ENCODE data around the gene PTCD2.

Gene PTCD2

DNA sequence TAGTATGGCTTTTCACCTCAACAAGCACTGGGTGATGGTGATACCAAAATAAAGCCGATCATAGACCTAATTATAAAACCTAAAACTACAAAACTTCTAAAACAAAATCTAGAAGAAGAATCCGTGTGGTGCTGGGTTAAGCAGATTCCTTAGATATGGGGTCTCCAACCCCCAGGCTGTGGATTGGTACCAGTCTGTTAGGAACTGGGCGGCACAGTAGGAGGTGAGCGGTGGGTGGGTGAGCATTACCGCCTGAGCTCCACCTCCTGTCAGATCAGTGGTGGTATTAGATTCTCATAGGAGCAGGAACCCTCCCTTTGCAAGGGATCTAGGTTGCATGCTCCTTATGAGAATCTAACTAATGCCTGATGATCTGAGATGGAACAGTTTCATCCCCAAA lies 33.4 kb upstream of the PTCD2 start:
- no peak overlapping the region for H3K4me3 ChIP-seq (ENCODE audit: control insufficient read depth, low read depth, low read length)
- DNase-seq (ENCODE audit: low read depth), result no peak
- TF ChIP-seq, protein P1, sequence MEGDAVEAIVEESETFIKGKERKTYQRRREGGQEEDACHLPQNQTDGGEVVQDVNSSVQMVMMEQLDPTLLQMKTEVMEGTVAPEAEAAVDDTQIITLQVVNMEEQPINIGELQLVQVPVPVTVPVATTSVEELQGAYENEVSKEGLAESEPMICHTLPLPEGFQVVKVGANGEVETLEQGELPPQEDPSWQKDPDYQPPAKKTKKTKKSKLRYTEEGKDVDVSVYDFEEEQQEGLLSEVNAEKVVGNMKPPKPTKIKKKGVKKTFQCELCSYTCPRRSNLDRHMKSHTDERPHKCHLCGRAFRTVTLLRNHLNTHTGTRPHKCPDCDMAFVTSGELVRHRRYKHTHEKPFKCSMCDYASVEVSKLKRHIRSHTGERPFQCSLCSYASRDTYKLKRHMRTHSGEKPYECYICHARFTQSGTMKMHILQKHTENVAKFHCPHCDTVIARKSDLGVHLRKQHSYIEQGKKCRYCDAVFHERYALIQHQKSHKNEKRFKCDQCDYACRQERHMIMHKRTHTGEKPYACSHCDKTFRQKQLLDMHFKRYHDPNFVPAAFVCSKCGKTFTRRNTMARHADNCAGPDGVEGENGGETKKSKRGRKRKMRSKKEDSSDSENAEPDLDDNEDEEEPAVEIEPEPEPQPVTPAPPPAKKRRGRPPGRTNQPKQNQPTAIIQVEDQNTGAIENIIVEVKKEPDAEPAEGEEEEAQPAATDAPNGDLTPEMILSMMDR (conservative IDR thresholded peaks at IDR 0.05; ENCODE audit: control insufficient read depth, insufficient read depth, low read depth, low read length), result no peak

GRCh38 chr5:72288924-72289323 lies 31.2 kb upstream of the PTCD2 start:
- no peak for DNase-seq (ENCODE audit: low read depth)
- H3K4me3 ChIP-seq (ENCODE audit: control insufficient read depth, low read depth, low read length), result no peak overlapping the region
- TF ChIP-seq, protein P1 (conservative IDR thresholded peaks at IDR 0.05; ENCODE audit: control insufficient read depth, insufficient read depth, low read depth, low read length), result no peak

DNA sequence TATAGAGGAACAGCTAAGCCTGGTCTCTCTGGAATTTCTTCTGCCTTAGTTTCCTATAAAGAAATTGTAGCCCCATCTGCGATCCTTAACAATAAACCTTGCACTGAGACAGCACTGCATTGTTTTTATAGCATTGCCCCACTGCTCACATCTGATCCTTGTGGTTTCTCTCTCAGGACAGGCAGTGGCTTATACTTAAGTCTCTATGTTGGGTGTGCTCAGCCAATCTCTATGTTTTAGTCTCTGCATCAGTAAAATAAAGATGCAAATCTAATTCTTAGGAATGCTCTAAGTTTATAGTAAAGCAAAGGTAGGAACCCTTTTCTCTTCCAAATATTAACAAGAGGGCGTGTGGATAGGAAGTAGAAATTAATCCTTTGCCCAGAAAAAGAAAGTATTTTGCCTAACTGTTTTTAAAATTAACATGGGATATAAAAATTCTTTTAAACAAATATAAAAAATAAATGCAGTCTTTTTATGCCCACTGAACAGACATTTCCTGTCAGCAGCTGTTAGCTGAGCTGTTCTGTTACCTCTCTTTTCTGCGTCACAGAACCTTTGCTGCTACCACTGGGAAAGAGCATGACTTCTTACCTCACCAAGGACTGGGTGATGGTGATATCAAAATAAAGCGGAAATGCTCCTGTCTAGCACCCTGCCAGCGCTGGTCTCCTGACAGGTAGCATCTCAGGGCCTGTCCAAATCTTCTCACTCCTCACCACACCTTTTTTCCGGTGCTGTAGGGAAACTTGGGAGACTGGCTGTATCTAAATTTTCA lies 29.6 kb upstream of the PTCD2 start:
- H3K4me3 ChIP-seq (ENCODE audit: control insufficient read depth, low read depth, low read length), result no peak overlapping the region
- TF ChIP-seq, protein P1 (conservative IDR thresholded peaks at IDR 0.05; ENCODE audit: control insufficient read depth, insufficient read depth, low read depth, low read length), result no peak
- no peak for DNase-seq (ENCODE audit: low read depth)

GRCh38 chr5:72291601-72292000 lies 28.6 kb upstream of the PTCD2 start:
- H3K4me3 ChIP-seq (ENCODE audit: control insufficient read depth, low read depth, low read length), result no peak overlapping the region
- no peak for DNase-seq (ENCODE audit: low read depth)
- TF ChIP-seq, protein P1 (conservative IDR thresholded peaks at IDR 0.05; ENCODE audit: control insufficient read depth, insufficient read depth, low read depth, low read length), result no peak

- TF ChIP-seq, protein P1 (conservative IDR thresholded peaks at IDR 0.05; ENCODE audit: control insufficient read depth, insufficient read depth, low read depth, low read length), result no peak
- DNase-seq (ENCODE audit: low read depth), result no peak
- H3K4me3 ChIP-seq (ENCODE audit: control insufficient read depth, low read depth, low read length), result no peak overlapping the region
These were observed 27.8 kb upstream of the PTCD2 start for GRCh38 chr5:72292411-72292810.

DNA sequence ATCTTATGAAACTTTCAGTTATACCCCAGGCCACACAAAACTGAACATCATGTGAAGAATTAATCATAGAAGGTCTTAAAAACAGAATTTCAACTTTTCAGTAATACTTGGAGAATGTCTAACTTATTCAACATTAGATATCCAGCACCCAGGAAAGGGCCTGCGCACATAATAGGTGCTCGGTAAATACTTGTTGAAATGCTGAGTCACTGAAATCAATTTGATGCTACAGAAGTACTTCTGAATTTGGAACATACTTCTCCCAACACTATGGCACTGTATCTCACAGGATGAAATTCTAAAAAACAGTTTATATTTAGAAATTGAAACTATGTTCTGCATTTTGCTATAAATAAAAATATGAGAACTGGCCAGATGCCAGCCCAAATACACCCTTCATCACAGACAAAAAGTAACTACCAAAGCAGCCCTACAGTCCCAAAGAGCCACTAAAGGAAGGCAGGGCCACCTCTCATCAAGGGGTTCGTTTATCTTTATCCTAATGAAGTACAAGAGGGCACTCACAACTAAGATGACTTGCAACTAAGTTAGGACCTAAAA lies 26.6 kb upstream of the PTCD2 start:
- TF ChIP-seq, protein P1 (conservative IDR thresholded peaks at IDR 0.05; ENCODE audit: control insufficient read depth, insufficient read depth, low read depth, low read length), result no peak
- no peak overlapping the region for H3K4me3 ChIP-seq (ENCODE audit: control insufficient read depth, low read depth, low read length)
- no peak for DNase-seq (ENCODE audit: low read depth)
